CD4-positive, alpha-beta T cell treated with Interleukin-17A for 4 hours (primary cell): Measurements from ENCODE around the gene PGLYRP3.

Source experiments
- DNase-seq: peaks from one replicate; pipeline ENCODE4 v3.0.0-alpha.2; 2020; ENCODE audit warnings: mixed read lengths

Gene PGLYRP3

GRCh38 chr1:153253693-153254092 is 59.1 kb downstream of the PGLYRP3 start:
- no peak for DNase-seq

GRCh38 chr1:153253076-153253475 is 59.7 kb downstream of the PGLYRP3 start:
- DNase-seq: no peak

DNA sequence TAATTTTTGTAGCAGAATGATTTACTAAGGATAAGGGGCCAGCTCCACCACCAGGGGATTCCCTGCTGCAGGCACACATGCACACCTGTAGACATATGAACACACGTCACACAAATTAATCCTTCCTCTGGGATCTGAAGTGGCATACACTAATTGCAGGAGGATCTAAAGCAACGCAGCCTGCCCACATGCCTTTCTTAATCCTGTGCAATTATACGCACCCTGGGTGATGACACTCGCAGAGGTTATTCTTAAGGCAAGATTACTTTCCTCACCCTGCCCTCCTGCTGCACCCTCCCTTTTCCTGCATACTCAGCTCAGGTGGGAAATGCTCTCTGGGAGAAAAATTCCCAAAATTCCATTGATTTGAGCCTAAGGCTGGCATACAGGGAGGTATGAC is 60.8 kb downstream of the PGLYRP3 start:
- DNase-seq: no peak

DNA sequence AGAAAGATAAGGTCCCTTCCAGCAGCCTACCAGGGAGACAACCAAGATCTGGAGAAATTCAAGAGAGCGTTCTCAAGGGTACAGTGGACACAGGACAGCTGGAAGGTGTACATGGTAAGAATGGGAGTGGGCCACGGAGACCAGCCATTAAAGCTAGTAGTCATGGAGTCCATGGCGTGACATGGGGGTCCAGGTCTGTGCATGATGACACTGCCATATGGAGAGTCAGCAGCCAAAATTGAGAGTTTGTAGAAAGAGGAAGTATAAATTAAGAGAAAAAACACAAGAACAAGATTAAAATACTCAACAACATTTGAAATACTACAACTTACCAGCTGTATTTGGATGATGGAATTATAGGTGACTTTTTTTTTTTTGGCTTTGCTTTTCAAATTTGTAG is 61.2 kb downstream of the PGLYRP3 start:
- DNase-seq: no peak

DNA sequence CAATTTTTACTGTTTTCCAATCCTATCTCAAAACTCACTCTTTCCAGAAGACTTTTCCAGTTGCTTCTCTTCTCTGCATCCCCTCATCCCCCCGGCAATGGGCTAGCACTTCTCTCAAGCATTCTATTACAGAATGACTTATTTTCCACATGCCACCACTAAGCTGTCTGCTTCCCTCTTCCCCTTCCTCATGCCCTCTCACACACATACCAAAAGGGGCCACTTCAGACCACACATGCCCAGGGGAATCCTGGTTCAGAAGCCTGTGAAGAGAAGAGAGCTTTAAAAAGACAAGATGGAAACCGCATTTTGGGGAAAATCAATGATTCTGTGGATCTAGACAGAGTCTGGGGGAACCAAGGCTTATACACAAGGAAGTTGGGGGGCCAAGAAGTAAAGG is 61.7 kb downstream of the PGLYRP3 start:
- DNase-seq: no peak

- DNase-seq: no peak
Measured at GRCh38 chr1:153250166-153250565, 62.6 kb downstream of the PGLYRP3 start.

- no peak for DNase-seq
Measured at GRCh38 chr1:153248176-153248879, 64.4 kb downstream of the PGLYRP3 start.
